GM23248 (cell line): ENCODE results near the gene DDC. TPM values are rescaled to one million over a fixed set of nuclear protein-coding genes. Genes with fewer than 3 reads are reported as not detected.

Experiments used
- DNase-seq: peaks from one replicate; pipeline ENCODE4 v3.0.0-alpha.2; 2015
- H2AFZ ChIP-seq: fragments of 200-600 bp; sonication (generic); 2 replicates; pipeline ENCODE4 v1.6.1; 2016; ENCODE audit warnings: antibody characterized with exemption
- H3F3A ChIP-seq: fragments of 200-600 bp; sonication (generic); 2 replicates; pipeline ENCODE4 v1.6.1; 2016; ENCODE audit warnings: mild to moderate bottlenecking, antibody characterized with exemption, mixed run types; ENCODE audit not compliant: insufficient read depth
- H3K27ac ChIP-seq: fragments of 200-600 bp; sonication (generic); 2 replicates; pipeline ENCODE4 v1.5.1; 2016; ENCODE audit warnings: mild to moderate bottlenecking
- H3K27me3 ChIP-seq: fragments of 200-600 bp; sonication (generic); replicated peaks from 2 replicates; pipeline ENCODE4 v1.6.1; 2016; ENCODE audit warnings: mild to moderate bottlenecking; ENCODE audit not compliant: insufficient read depth
- H3K36me3 ChIP-seq: fragments of 200-600 bp; sonication (generic); 2 replicates; pipeline ENCODE4 v1.6.1; 2016; ENCODE audit warnings: low read depth, mild to moderate bottlenecking
- H3K4me1 ChIP-seq: fragments of 200-600 bp; sonication (generic); 2 replicates; pipeline ENCODE4 v1.6.1; 2016; ENCODE audit warnings: mild to moderate bottlenecking; ENCODE audit not compliant: insufficient read depth
- H3K4me2 ChIP-seq: fragments of 200-600 bp; sonication (generic); one replicate; pipeline ENCODE4 v1.6.1; 2016; ENCODE audit warnings: mild to moderate bottlenecking; ENCODE audit not compliant: unreplicated experiment
- H3K4me3 ChIP-seq: fragments of 200-600 bp; sonication (generic); 2 replicates; pipeline ENCODE4 v1.5.1; 2016; ENCODE audit warnings: mild to moderate bottlenecking
- H3K79me2 ChIP-seq: fragments of 200-600 bp; sonication (generic); 2 replicates; pipeline ENCODE4 v1.6.1; 2016; ENCODE audit warnings: mild to moderate bottlenecking; ENCODE audit not compliant: insufficient read depth
- H3K9ac ChIP-seq: fragments of 200-600 bp; sonication (generic); 2 replicates; pipeline ENCODE4 v1.6.1; 2016; ENCODE audit warnings: mild to moderate bottlenecking
- H3K9me2 ChIP-seq: fragments of 200-600 bp; sonication (generic); 2 replicates; pipeline ENCODE4 v1.6.1; 2016; ENCODE audit warnings: mixed run types, mild to moderate bottlenecking, moderate library complexity; ENCODE audit not compliant: insufficient read depth
- H3K9me3 ChIP-seq: fragments of 200-600 bp; sonication (generic); one replicate; pipeline ENCODE4 v1.6.1; 2017; ENCODE audit warnings: low read depth
- H4K20me1 ChIP-seq: fragments of 200-600 bp; sonication (generic); 2 replicates; pipeline ENCODE4 v1.6.0; 2016; ENCODE audit not compliant: insufficient read depth
- EZH2 ChIP-seq: fragments of 200-600 bp; sonication (generic); IDR thresholded peaks from 2 replicates; pipeline ENCODE4 v1.6.1; 2018; ENCODE audit warnings: antibody characterized with exemption, mild to moderate bottlenecking; ENCODE audit not compliant: insufficient read depth, poor library complexity, severe bottlenecking
- EZH2phosphoT487 ChIP-seq: fragments of 200-600 bp; sonication (generic); IDR thresholded peaks from 2 replicates; pipeline ENCODE4 v1.6.1; 2018; ENCODE audit warnings: antibody characterized with exemption, moderate library complexity, mild to moderate bottlenecking, low read depth; ENCODE audit not compliant: insufficient read depth
- WGBS, 2 experiments: methylation state at CpG; one replicate each; pipeline ENCODE4 v1.1.6; 2015 to 2017; ENCODE audit warnings: low lambda C conversion rate in 2 of 2, low coverage in 1 of 2; ENCODE audit errors: missing lambda C conversion rate in 2 of 2; 5-methylcytosine and 5-hydroxymethylcytosine counted together
- in situ Hi-C: fragments of 300-500 bp; cut with MboI; formaldehyde crosslinking; loops from 2 replicates; pipeline ENCODE4 v1.15.0; 2020
- polyA plus RNA-seq: library from polyadenylated mRNA; unstranded; fragments of >200 nt; fragmentation: Nextera tagmentation; extraction: Ambion mirVana; gene quantifications from 2 replicates; pipeline ENCODE4 v1.2.1, GENCODE V29; 2016
- total RNA-seq: library from RNA; depleted of rRNA; stranded (reverse); fragments of >200 nt; shearing (Covaris generic); gene quantifications from 2 replicates; pipeline ENCODE4 v1.2.3, GENCODE V29; 2014

The DDC gene
- total and polyA plus RNA-seq, 2 experiments from 2014 or later = not detected

- H3K79me2 ChIP-seq = no peaks in the 10 kb centered on the region
- 0 out of 2 replicates have a peak, but pooled peaks cover 8% of the 10 kb centered on the region for H3K27me3 ChIP-seq
- TF ChIP-seq EZH2phosphoT487 = no peak
- no peak for TF ChIP-seq EZH2
- H2AFZ ChIP-seq = no peak overlapping the region
- no peaks in the 10 kb centered on the region for H4K20me1 ChIP-seq
- no peak overlapping the region for H3K4me3 ChIP-seq
- no peak for DNase-seq
- H3K36me3 ChIP-seq = no peaks in the 10 kb centered on the region
- H3K9me2 ChIP-seq = no peaks in the 10 kb centered on the region
- 34% methylated on average over 3 of the region's 3 CpGs for WGBS, 2 experiments
- H3K4me1 ChIP-seq = no peaks in the 10 kb centered on the region
- H3F3A ChIP-seq = no peaks in the 10 kb centered on the region
- in situ Hi-C loops = no loop called here
- no peaks in the 10 kb centered on the region for H3K9me3 ChIP-seq
- H3K9ac ChIP-seq = no peak overlapping the region
- H3K4me2 ChIP-seq = no peak overlapping the region
- no peak overlapping the region for H3K27ac ChIP-seq
Measured at GRCh38 chr7:50421043-50421442, 144.2 kb downstream of the DDC start.

GRCh38 chr7:50418526-50419290 is 146.5 kb downstream of the DDC start:
- H3K4me2 ChIP-seq = no peak overlapping the region
- no peak overlapping the region for H3K4me3 ChIP-seq
- TF ChIP-seq EZH2 (no peak), EZH2phosphoT487 (no peak)
- in situ Hi-C loops = loop anchor here (10.0 kb wide), 1 partner anchor 214 kb away; no protein-coding TSS in a partner anchor
- no peaks in the 10 kb centered on the region for H4K20me1 ChIP-seq
- H3K27me3 ChIP-seq = 0 out of 2 replicates have a peak, but pooled peaks cover 14% of the 10 kb centered on the region
- H3K36me3 ChIP-seq = no peaks in the 10 kb centered on the region
- no peaks in the 10 kb centered on the region for H3K79me2 ChIP-seq
- H3F3A ChIP-seq = no peaks in the 10 kb centered on the region
- H3K9me2 ChIP-seq = no peaks in the 10 kb centered on the region
- H3K9ac ChIP-seq = no peak overlapping the region
- WGBS, 2 experiments = 57 to 59% methylated on average over 14 of the region's 14 CpGs
- no peaks in the 10 kb centered on the region for H3K4me1 ChIP-seq
- no peak overlapping the region for H3K27ac ChIP-seq
- no peak overlapping the region for H2AFZ ChIP-seq
- no peaks in the 10 kb centered on the region for H3K9me3 ChIP-seq
- no peak for DNase-seq

GRCh38 chr7:50418086-50418515 is 147.1 kb downstream of the DDC start:
- 1 to 9% methylated on average over 4 of the region's 4 CpGs for WGBS, 2 experiments
- in situ Hi-C loops = loop anchor here (10.0 kb wide), 1 partner anchor 213 kb away; no protein-coding TSS in a partner anchor
- H3K9me3 ChIP-seq = no peaks in the 10 kb centered on the region
- DNase-seq = peak; percentile 88
- H3F3A ChIP-seq = no peaks in the 10 kb centered on the region
- H3K27me3 ChIP-seq = 0 out of 2 replicates have a peak, but pooled peaks cover 14% of the 10 kb centered on the region
- H3K4me2 ChIP-seq = no peak overlapping the region
- no peak overlapping the region for H3K27ac ChIP-seq
- H3K9ac ChIP-seq = no peak overlapping the region
- H3K9me2 ChIP-seq = no peaks in the 10 kb centered on the region
- H3K79me2 ChIP-seq = no peaks in the 10 kb centered on the region
- no peak overlapping the region for H3K4me3 ChIP-seq
- TF ChIP-seq EZH2 = no peak
- no peak for TF ChIP-seq EZH2phosphoT487
- no peaks in the 10 kb centered on the region for H3K4me1 ChIP-seq
- no peak overlapping the region for H2AFZ ChIP-seq
- no peaks in the 10 kb centered on the region for H4K20me1 ChIP-seq
- H3K36me3 ChIP-seq = no peaks in the 10 kb centered on the region

GRCh38 chr7:50416527-50417182 is 148.6 kb downstream of the DDC start:
- Histone ChIP-seq H3K27me3 (0 out of 2 replicates have a peak, but pooled peaks cover 14% of the 10 kb centered on the region), H3K4me3 (no peak overlapping the region), H3K79me2 (no peaks in the 10 kb centered on the region), H4K20me1 (no peaks in the 10 kb centered on the region), H3K9ac (no peak overlapping the region), H3K9me2 (no peaks in the 10 kb centered on the region), H3F3A (no peaks in the 10 kb centered on the region), H3K9me3 (no peaks in the 10 kb centered on the region), H3K27ac (no peak overlapping the region), H3K36me3 (no peaks in the 10 kb centered on the region), H2AFZ (no peak overlapping the region), H3K4me1 (no peaks in the 10 kb centered on the region), H3K4me2 (no peak overlapping the region)
- DNase-seq = no peak
- WGBS, 2 experiments = 29 to 30% methylated on average over 7 of the region's 7 CpGs
- in situ Hi-C loops = loop anchor here (10.0 kb wide), 1 partner anchor 212 kb away; no protein-coding TSS in a partner anchor
- TF ChIP-seq EZH2phosphoT487 = no peak
- TF ChIP-seq EZH2 = no peak
